NCI-H1048 (cell line): ENCODE measurements around the gene GDF7.

Source experiments
- DNase-seq: peaks from one replicate; lab custom pipeline; 2025; lab: John Stamatoyannopoulos, UW

Gene GDF7

GRCh38 chr2:20629181-20629580, 37.8 kb upstream of the GDF7 start:
- DNase-seq: no peak

GRCh38 chr2:20629581-20630171, 37.3 kb upstream of the GDF7 start:
- no peak for DNase-seq

- DNase-seq: no peak
Measured at GRCh38 chr2:20630967-20631366, 36.0 kb upstream of the GDF7 start.

- DNase-seq: no peak
Measured at GRCh38 chr2:20631617-20632307, 35.2 kb upstream of the GDF7 start.

- no peak for DNase-seq
Measured at GRCh38 chr2:20632446-20632990, 34.4 kb upstream of the GDF7 start.

GRCh38 chr2:20633001-20633400, 33.9 kb upstream of the GDF7 start:
- no peak for DNase-seq

- no peak for DNase-seq
Measured at GRCh38 chr2:20633794-20634506, 33.0 kb upstream of the GDF7 start.

- DNase-seq: no peak
Measured at GRCh38 chr2:20634507-20635112, 32.3 kb upstream of the GDF7 start.

GRCh38 chr2:20635113-20635510, 31.8 kb upstream of the GDF7 start:
- no peak for DNase-seq

- DNase-seq: peak; percentile 51
Measured at GRCh38 chr2:20635675-20636584, 31.0 kb upstream of the GDF7 start.

- DNase-seq: no peak
Measured at GRCh38 chr2:20637147-20637546, 29.8 kb upstream of the GDF7 start.

GRCh38 chr2:20638014-20638413, 28.9 kb upstream of the GDF7 start:
- DNase-seq: no peak

GRCh38 chr2:20638646-20639430, 28.1 kb upstream of the GDF7 start:
- no peak for DNase-seq

GRCh38 chr2:20640411-20641122, 26.4 kb upstream of the GDF7 start:
- DNase-seq: no peak

GRCh38 chr2:20641123-20641985, 25.6 kb upstream of the GDF7 start:
- no peak for DNase-seq

- no peak for DNase-seq
Measured at GRCh38 chr2:20642055-20642971, 24.6 kb upstream of the GDF7 start.

GRCh38 chr2:20643060-20643459, 23.9 kb upstream of the GDF7 start:
- no peak for DNase-seq

- no peak for DNase-seq
Measured at GRCh38 chr2:20643826-20644225, 23.1 kb upstream of the GDF7 start.
